Astrocyte of the cerebellum (primary cell): ENCODE data around the gene SLC39A13.

Experiments
- DNase-seq: peaks from one replicate; pipeline ENCODE4 v3.0.0-alpha.2; 2011; ENCODE audit warnings: low read depth
- H3K4me3 ChIP-seq: 2 replicates; pipeline ENCODE4 v1.5.1; 2011; ENCODE audit warnings: mild to moderate bottlenecking, low read depth, low read length, moderate library complexity
- in situ Hi-C: cut with HindIII; loops from 2 replicates; pipeline ENCODE4 v1.10.0; 2017; ENCODE audit warnings: low sequenced_read_pairs
- TF ChIP-seq, protein P1 (sequence below): IDR thresholded peaks from 2 replicates; pipeline ENCODE4 v1.5.1; 2012; ENCODE audit warnings: low read length, low read depth, moderate library complexity, mild to moderate bottlenecking; ENCODE audit errors: missing control alignments

SLC39A13 gene

GRCh38 chr11:47441421-47441820 lies 33.0 kb downstream of the SLC39A13 start:
- no peak overlapping the region for H3K4me3 ChIP-seq
- TF ChIP-seq, protein P1, sequence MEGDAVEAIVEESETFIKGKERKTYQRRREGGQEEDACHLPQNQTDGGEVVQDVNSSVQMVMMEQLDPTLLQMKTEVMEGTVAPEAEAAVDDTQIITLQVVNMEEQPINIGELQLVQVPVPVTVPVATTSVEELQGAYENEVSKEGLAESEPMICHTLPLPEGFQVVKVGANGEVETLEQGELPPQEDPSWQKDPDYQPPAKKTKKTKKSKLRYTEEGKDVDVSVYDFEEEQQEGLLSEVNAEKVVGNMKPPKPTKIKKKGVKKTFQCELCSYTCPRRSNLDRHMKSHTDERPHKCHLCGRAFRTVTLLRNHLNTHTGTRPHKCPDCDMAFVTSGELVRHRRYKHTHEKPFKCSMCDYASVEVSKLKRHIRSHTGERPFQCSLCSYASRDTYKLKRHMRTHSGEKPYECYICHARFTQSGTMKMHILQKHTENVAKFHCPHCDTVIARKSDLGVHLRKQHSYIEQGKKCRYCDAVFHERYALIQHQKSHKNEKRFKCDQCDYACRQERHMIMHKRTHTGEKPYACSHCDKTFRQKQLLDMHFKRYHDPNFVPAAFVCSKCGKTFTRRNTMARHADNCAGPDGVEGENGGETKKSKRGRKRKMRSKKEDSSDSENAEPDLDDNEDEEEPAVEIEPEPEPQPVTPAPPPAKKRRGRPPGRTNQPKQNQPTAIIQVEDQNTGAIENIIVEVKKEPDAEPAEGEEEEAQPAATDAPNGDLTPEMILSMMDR: no peak
- DNase-seq: no peak
- in situ Hi-C loops: no loop called here

GRCh38 chr11:47442514-47442913 lies 34.1 kb downstream of the SLC39A13 start:
- TF ChIP-seq, protein P1: no peak
- no peak for DNase-seq
- in situ Hi-C loops: no loop called here
- H3K4me3 ChIP-seq: no peak overlapping the region

DNA sequence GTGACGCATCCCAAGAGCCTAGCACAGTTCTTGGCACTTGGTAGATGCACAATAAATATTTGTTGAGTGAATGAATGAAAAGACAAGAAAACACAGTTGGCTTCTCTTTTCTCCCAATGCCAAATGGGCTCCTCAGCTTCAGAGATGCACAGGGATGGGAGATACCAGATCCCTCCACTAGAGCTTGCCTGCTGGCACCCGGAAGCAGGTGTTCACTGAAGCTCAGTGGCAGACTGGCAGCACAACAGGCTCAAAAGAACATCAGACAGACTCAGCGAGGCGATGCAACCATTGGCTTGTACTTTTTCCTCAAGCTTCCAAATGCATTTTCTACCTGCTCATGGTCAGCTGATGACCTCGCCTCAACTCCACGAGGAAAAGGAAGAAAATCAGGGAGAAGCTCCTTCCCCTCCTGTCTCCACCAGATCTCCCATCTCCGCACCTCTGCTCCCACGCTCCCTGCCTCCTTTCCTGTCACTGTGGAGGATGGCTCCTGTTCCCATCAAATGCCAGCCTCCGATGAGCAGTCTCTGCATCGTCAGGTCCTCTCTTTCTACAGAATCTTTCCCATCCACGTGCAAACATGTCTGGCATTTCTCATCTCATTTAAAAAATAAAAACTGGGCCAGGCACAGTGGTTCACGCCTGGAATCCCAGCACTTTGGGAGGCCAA lies 34.8 kb downstream of the SLC39A13 start:
- in situ Hi-C loops: no loop called here

DNA sequence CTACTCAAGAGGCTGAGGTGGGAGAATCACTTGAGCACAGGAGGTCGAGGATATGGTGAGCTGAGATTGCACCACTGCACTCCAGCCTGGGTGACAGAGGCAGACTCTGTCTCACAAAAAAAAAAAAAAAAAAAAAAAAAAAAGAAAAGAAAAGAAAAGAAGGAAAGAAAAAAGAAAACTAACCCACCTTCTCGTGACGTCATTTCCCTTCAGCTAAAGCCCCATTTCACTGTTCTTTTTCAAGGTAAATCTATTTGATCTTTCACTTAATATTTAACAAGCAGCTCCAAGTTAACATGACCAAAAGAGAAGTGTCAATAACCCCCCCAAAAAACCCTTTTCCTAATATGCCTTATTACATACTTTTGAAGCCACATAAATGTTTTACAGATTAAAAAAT lies 35.4 kb downstream of the SLC39A13 start:
- no peak overlapping the region for H3K4me3 ChIP-seq
- TF ChIP-seq, protein P1: no peak
- DNase-seq: no peak
- in situ Hi-C loops: no loop called here

More for the DNA sequence above, 34.8 kb downstream of the SLC39A13 start:
- TF ChIP-seq, protein P1: peak; percentile 8
- H3K4me3 ChIP-seq: no peak overlapping the region
- DNase-seq: no peak

DNA sequence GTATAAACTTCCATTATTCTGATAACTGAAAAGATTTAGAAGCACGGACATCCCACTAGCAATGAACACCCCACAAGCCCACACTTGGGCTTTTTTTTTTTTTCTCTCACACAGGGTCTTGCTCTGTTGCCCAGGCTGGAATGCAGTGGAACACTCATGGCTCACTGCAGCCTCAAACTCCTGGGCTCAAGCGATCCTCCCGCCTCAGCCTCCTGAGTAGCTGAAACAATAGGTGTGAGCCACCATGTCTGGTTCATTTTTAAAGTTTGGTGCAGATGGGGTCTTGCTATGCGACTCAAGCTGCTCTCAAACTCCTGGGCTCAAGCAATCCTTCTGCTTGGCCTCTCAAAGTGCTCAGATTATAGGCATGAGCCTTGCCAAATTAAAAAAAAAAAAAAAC lies 37.5 kb downstream of the SLC39A13 start:
- TF ChIP-seq, protein P1: no peak
- in situ Hi-C loops: no loop called here
- H3K4me3 ChIP-seq: no peak overlapping the region
- DNase-seq: no peak

GRCh38 chr11:47446833-47447232 lies 38.4 kb downstream of the SLC39A13 start:
- TF ChIP-seq, protein P1: no peak
- no peak overlapping the region for H3K4me3 ChIP-seq
- in situ Hi-C loops: no loop called here
- DNase-seq: no peak

DNA sequence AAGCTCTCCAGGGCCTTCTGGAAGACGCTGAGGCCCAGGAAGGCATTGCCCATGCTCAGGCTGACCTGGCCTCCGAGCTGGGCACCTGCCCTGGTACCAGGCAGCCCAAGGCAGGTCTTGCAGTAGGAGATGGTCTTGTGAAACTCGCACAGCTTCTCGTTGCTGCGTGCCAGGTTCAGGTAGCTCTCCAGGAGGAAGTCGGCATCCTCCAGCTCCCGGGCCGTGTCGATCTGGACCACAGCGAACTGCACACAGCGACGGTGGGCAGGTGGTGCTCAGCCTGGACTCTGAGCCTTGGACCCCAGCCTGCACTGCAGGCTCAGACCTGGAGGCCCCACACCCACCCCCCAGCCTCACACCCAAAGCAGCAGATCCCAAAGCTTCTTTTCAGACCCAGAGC lies 39.5 kb downstream of the SLC39A13 start:
- TF ChIP-seq, protein P1: no peak
- DNase-seq: no peak
- no peak overlapping the region for H3K4me3 ChIP-seq
- in situ Hi-C loops: no loop called here
